NCI-H187 treated with DMSO at 0.1 percent for 48 hours (cell line): Measurements from ENCODE around the gene BLOC1S5.
"Not testable (repeated sequence)": the region's sequence is repeated elsewhere in the genome, so short reads cannot be mapped to it uniquely, and the experiment has no call there.

Experiments
- DNase-seq: peaks from one replicate; lab custom pipeline; 2025; lab: John Stamatoyannopoulos, UW

Gene BLOC1S5

GRCh38 chr6:8080362-8081151, 16.4 kb upstream of the BLOC1S5 start:
- no peak for DNase-seq

DNA sequence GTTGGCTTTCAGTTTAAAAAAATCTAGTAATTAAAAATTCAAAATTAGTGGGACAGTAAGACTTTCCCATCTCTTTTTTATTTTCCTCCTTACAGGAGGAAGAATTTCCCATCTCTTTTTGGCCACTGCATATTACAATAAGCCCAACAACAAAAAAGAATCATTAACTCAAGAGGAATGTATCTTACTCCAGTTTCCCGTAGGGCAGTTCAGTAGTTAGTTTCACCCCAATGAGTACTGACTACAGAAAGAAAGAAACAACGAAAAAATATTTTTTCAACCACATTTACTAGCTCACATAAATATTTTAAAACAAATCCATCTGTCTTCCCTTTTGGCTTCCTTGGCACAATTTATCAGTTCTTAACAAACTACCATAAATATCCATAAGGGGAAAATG, 14.9 kb upstream of the BLOC1S5 start:
- DNase-seq, result no peak

- no peak for DNase-seq
Observed at GRCh38 chr6:8077991-8078390, 13.8 kb upstream of the BLOC1S5 start.

- DNase-seq, result no peak
Observed at GRCh38 chr6:8075704-8076103, 11.5 kb upstream of the BLOC1S5 start.

GRCh38 chr6:8075185-8075584, 11.0 kb upstream of the BLOC1S5 start:
- DNase-seq, result no peak

GRCh38 chr6:8074213-8074612, 10.0 kb upstream of the BLOC1S5 start:
- no peak for DNase-seq

DNA sequence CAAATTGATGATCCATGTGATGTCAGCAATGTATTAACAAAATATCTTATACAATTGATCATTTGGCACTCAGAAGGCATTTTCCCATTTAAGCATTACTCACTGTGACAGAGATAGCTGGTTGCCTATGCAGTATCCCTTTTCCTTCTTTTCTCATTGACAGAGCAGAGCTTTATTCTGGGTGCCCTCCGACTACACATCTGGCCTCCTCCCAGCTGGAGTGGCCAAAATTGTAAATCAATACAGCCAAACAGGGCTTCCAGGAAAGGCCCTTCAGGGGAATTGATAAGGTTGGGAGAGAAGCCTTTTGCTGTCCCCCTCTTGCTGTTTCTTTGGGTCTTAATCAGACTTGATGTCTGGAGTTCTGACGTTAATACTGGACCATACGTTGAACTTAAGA, 9.6 kb upstream of the BLOC1S5 start:
- DNase-seq, result no peak

DNA sequence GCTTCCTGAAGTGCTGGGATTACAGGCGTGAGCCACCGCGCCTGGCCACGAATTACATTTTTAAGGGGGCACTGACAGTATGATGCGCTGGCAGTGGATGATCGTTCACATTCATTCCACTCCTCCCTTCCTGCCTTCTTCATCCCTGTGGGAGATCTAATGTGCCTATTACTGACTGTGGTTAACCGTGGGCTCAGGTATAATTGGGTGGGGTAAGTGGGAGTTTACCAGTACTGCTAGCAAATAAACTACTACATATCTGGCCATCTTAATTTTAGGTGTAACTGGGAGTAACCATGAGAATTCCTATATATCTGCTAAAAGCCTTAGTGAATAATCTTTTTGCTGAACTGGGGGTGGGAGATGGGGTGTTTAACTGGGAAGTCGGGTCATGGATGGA, 6.5 kb upstream of the BLOC1S5 start:
- no peak for DNase-seq

- DNase-seq, result no peak
Observed at GRCh38 chr6:8069631-8070284, 5.6 kb upstream of the BLOC1S5 start.

DNA sequence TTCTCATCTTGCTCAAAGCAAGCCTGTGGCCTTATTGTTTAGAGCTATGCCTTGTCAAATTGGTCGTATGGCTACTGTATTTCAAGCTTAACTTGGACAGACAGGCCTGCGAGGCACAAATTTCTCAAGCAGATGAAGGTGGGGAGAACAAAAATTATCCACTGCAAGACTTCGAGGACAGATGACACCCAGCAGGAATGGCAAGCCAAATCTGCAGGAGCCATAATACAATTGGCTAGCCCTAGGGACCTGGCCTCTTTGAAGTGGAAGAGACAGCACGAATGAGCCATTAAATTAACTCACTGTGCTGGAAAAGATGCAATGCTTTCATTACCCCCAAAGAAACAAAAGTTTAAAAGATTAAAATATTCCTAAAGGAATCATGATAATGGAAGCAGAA, 5.0 kb upstream of the BLOC1S5 start:
- DNase-seq, result no peak

DNA sequence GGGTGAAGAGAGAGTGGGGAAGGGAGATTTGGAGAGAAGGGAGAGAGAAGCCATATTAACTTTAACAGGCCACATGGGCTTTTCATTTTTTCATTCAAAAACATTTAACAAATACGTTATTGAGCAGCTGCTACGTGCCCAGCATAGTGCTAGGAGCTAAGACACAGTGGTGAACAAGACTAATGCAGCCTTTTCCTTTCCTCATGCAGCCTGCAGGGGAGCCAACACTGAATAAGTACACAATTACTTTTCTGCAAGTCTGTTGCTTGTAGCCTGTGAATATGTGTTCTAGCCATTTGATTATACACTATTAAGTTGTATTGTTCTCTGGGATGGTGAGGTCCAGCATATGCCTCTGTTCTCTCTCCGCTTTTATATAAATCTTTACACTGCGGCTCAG, 1.9 kb upstream of the BLOC1S5 start:
- DNase-seq, result no peak

GRCh38 chr6:8065519-8065911, 1.3 kb upstream of the BLOC1S5 start:
- DNase-seq, result no peak

DNA sequence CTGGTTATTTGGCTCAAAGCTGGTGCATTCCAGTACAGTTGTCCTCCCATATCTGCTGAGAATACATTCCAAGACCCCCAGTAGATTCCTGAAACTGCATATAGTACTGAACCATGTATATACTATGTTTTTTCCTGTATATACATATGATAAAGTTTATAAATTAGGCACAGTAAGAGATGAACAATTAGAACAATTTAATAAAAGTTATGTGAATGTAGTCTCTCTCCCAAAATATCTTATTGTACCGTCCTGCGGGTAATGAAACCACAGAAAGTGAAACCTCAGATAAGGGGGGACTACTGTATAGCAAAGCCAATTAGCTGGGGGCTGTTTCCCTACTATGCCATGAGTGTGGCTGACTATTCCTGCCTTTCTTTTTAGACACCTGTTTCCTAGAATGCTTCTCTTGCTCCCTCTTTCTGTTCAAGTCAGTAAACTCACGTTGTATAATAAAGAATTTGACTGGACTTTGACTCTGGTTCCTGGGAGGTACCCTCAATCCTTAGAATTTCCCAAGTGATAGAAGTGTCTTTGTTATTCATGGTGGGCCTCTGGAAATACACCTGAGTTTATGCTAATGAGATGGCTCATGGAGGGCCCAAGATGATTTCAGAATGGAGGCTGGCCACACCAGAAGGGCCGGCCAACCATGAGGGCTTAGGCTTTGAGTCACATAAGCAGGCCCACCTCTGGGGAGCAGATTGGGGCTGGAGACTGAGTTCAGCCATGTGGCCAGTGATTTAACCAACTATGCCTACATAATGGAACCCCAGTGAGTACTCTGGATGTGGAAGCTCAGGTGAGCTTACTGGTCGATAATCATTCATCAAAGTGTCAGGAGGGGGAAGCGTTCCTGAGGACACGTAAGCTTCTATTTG, 689 bp upstream of the BLOC1S5 start:
- no peak for DNase-seq

DNA sequence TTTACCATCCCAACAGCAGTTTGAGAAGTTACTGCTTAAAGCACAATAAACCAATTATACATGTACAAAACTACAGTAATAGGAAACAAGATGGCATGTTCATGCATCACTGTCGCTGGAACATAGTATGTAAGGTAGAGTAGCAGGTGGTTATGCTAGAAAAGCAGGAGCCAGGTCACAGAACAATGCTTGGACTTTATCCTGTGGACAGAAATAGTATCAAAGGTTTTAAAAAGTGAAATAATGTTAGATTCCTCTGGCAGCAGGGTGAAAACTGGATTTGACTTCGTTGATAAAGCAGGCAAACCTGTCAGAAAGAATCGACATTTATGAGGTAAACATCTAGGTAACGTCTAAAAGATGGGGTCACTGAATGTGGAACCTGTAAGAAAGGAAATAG, 2.5 kb downstream of the BLOC1S5 start:
- no peak for DNase-seq

DNA sequence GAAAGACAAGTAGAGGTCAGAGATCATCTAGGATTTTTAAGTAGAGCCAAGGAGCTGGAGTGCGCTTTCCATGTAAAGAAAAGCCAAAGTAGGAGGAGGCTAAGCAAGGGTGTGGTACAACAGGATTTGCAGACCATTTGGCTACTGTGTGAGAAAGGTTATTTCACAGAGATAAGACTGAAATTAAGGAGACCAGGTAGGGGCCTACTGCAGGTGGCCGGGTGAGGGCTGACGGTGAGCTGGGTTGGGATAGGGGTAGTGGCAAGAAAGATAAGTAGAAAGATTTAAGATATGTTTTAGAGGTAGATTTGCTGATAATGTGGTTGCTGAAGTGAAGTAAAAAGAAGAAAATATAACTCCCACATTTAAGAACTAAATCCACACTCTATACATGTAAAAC, 3.8 kb downstream of the BLOC1S5 start:
- DNase-seq, result no peak

DNA sequence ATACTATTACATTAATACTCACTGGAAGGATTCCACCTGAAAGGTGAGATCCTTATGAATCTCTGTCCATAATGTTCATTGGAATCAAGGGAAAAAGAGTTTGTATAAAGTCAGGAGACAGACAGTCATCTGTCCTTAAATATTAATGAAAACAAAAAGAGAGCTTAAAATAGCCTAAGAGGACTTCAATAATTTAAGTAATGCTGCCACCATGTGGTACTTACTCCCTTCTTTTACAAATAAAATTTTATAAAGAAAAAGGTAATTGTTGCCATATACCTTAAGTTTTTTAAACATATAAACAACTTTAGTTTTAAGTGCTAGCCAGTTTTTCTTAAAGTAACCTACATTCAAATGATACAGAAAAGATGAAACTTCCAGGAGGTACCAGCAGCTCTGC, 5.1 kb downstream of the BLOC1S5 start:
- no peak for DNase-seq

GRCh38 chr6:8057793-8058192, 6.4 kb downstream of the BLOC1S5 start:
- no peak for DNase-seq

DNA sequence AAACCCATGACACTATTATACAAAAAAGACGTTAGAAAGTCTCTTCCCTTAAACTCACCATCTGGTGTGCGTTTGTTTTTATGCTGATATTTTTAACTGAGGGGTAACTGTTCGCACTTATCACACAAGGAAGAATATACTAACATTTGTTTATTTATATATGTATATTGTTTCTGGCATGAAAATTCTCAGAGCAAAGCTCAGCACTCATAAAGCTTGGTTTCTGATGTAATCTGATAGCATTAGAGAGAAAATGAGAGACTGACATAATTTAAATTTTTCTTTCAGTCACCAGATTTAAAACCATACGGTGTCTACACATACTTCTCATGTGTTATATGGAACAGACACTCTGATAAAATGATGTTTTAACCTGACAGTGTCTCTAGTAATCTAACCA, 6.9 kb downstream of the BLOC1S5 start:
- no peak for DNase-seq

GRCh38 chr6:8054276-8054675, 9.9 kb downstream of the BLOC1S5 start:
- DNase-seq, result no peak

DNA sequence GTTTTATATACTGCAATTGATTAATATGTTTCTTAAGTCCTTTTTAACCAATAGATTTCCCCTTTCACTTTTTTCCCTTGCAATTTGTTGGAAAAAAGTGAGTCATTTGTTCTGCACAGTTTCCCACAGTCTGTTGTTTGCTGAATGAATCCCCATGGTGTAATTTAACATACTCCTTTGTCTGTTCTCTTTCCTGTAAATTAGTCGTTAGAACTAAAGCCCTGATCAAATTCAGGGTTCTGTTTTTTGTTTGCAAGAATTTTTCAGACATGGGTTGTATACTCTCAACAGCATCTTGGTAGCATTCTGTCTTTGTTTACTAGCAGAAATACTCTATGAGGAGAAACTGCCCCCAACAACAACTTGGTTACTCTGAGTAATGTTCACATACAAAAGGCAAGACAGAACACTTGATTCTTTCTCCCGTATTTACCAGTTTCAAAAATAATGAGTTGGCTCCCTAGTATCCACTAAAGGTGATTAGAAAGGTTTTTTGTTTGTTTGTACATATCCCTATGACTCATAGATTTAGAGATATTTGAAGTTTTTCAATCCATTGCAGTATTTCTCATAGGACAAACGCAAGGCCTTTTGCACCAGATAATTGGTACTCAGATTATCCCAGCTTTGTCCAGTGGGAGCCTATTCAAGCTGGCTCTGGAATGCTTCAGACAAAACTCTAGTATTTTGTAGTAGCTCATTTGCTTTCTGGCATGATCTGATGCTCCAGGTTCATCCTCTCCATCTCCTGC, 16.5 kb downstream of the BLOC1S5 start:
- no peak for DNase-seq

- not testable (repeated sequence) for DNase-seq
Observed at GRCh38 chr6:8045769-8046168, 18.4 kb downstream of the BLOC1S5 start.

GRCh38 chr6:8043221-8043620, 21.0 kb downstream of the BLOC1S5 start:
- no peak for DNase-seq
